GDM1 (cell line): ENCODE results near the gene PSMA6.
A peak's percentile ranks its signal among the peaks of the same experiment; 100 is the strongest.
"Not testable (repeated sequence)": the region's sequence is repeated elsewhere in the genome, so short reads cannot be mapped to it uniquely, and the experiment has no call there.

Experiments used
- DNase-seq: peaks from one replicate; lab custom pipeline; 2025; lab: John Stamatoyannopoulos, UW

Gene PSMA6

GRCh38 chr14:35292051-35292769, at the start of gene PSMA6:
Gene PSMA6, plus strand, starts transcription at chr14:35292382. Its CDS starts 95 bp downstream, at chr14:35292477.
- DNase-seq: peak; percentile 98

- DNase-seq: no peak
These were observed 49.4 kb upstream of the PSMA6 start for GRCh38 chr14:35242599-35243311.

- no peak for DNase-seq
These were observed 48.2 kb upstream of the PSMA6 start for GRCh38 chr14:35243956-35244355.

- DNase-seq: no peak
These were observed 47.6 kb upstream of the PSMA6 start for GRCh38 chr14:35244542-35244941.

- no peak for DNase-seq
These were observed 47.1 kb upstream of the PSMA6 start for GRCh38 chr14:35245051-35245450.

- no peak for DNase-seq
These were observed 44.3 kb upstream of the PSMA6 start for GRCh38 chr14:35247777-35248475.

GRCh38 chr14:35248476-35248788, 43.8 kb upstream of the PSMA6 start:
- DNase-seq: no peak

- DNase-seq: peak; percentile 15
These were observed 41.9 kb upstream of the PSMA6 start for GRCh38 chr14:35250319-35250718.

GRCh38 chr14:35252451-35252868, 39.7 kb upstream of the PSMA6 start:
- no peak for DNase-seq

GRCh38 chr14:35253056-35253455, 39.1 kb upstream of the PSMA6 start:
- DNase-seq: not testable (repeated sequence)

GRCh38 chr14:35254034-35254622, 38.1 kb upstream of the PSMA6 start:
- DNase-seq: not testable (repeated sequence)

- no peak for DNase-seq
These were observed 37.4 kb upstream of the PSMA6 start for GRCh38 chr14:35254736-35255135.

GRCh38 chr14:35255711-35256110, 36.5 kb upstream of the PSMA6 start:
- DNase-seq: no peak

- no peak for DNase-seq
These were observed 34.4 kb upstream of the PSMA6 start for GRCh38 chr14:35257809-35258208.

- DNase-seq: no peak
These were observed 33.8 kb upstream of the PSMA6 start for GRCh38 chr14:35258420-35258819.

GRCh38 chr14:35261774-35262173, 30.4 kb upstream of the PSMA6 start:
- no peak for DNase-seq

GRCh38 chr14:35262436-35262835, 29.7 kb upstream of the PSMA6 start:
- no peak for DNase-seq

GRCh38 chr14:35268946-35269345, 23.2 kb upstream of the PSMA6 start:
- no peak for DNase-seq

- no peak for DNase-seq
These were observed 17.4 kb upstream of the PSMA6 start for GRCh38 chr14:35274805-35275204.

- no peak for DNase-seq
These were observed 15.0 kb upstream of the PSMA6 start for GRCh38 chr14:35277179-35277578.

- no peak for DNase-seq
These were observed 12.8 kb upstream of the PSMA6 start for GRCh38 chr14:35279369-35279768.

- DNase-seq: no peak
These were observed 10.8 kb upstream of the PSMA6 start for GRCh38 chr14:35281341-35281740.

GRCh38 chr14:35284506-35284905, 7.7 kb upstream of the PSMA6 start:
- no peak for DNase-seq
